ENCODE data around the gene CALD1. TPM values are rescaled to one million over a fixed set of nuclear protein-coding genes. Genes with fewer than 3 reads are reported as not detected.

Gene CALD1
- total and polyA plus RNA-seq, 7 donors, result 16.8 to 59.5 (median 25.0) TPM

DNA sequence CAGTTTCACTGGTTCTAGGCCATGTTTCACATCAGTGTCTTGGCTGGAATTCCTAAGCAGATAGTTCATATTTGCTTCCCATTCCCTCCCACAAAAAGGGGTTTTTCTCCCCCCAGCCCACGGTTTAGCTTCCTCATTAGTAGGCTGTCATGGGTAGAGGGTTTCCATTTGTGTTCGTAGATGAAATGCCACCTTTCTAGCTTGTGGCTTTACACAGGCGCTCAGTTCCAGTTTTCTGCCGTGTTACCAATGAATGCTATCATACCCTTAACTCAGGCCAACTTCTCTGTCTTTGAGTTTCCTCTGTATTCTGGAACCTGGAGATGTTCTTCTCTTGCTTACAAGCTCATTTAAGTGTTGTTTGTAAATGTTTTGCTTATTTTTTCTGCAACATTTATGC, 26.8 kb downstream of the CALD1 start:
- Histone ChIP-seq H3K4me3 (no peak overlapping the region), H3K4me1 (no peaks in the 10 kb centered on the region), H3K36me3 (ENCODE audit: insufficient read depth in 1 of 2, low read depth in 1 of 2) (no peaks in the 10 kb centered on the region), H3K9me3 (no peaks in the 10 kb centered on the region), H3K27me3 (ENCODE audit: insufficient read depth in 3 of 3, low read length in 2 of 3) (no peaks in the 10 kb centered on the region), H3K27ac (no peak overlapping the region)
- 93 to 98% (median 95%) methylated on average over 4 of the region's 4 CpGs for WGBS, 3 donors
- TF ChIP-seq, protein P1, sequence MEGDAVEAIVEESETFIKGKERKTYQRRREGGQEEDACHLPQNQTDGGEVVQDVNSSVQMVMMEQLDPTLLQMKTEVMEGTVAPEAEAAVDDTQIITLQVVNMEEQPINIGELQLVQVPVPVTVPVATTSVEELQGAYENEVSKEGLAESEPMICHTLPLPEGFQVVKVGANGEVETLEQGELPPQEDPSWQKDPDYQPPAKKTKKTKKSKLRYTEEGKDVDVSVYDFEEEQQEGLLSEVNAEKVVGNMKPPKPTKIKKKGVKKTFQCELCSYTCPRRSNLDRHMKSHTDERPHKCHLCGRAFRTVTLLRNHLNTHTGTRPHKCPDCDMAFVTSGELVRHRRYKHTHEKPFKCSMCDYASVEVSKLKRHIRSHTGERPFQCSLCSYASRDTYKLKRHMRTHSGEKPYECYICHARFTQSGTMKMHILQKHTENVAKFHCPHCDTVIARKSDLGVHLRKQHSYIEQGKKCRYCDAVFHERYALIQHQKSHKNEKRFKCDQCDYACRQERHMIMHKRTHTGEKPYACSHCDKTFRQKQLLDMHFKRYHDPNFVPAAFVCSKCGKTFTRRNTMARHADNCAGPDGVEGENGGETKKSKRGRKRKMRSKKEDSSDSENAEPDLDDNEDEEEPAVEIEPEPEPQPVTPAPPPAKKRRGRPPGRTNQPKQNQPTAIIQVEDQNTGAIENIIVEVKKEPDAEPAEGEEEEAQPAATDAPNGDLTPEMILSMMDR (IDR thresholded peaks at IDR 0.05), result no peak
- DNase-seq (no peak), ATAC-seq (no peak)
- intact Hi-C loops (cut with DNase I), result no loop called here

DNA sequence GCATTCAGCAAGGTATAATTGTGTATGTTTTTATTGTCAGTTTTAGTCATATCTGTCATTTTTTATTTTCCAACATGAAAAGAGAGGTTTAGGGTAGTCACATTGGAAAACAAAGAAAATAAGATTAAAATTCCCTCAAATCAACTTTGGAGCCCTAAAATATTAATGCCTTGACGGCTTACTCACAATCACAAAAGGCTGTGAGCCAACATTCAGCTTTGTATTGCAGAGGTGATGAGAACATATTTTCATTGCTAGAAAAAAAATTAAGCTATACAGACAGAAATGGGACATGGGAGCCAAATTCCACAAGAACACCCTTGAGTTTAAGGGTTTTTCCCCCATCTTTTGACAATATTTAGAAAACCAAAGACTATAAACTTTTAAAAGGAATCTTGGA, 30.2 kb downstream of the CALD1 start:
- DNase-seq (no peak), ATAC-seq (no peak)
- Histone ChIP-seq H3K4me1 (no peaks in the 10 kb centered on the region), H3K36me3 (ENCODE audit: insufficient read depth in 1 of 2, low read depth in 1 of 2) (no peaks in the 10 kb centered on the region), H3K27me3 (ENCODE audit: insufficient read depth in 3 of 3, low read length in 2 of 3) (no peaks in the 10 kb centered on the region), H3K9me3 (no peaks in the 10 kb centered on the region), H3K4me3 (no peak overlapping the region), H3K27ac (no peak overlapping the region)
- intact Hi-C loops (cut with DNase I), result no loop called here
- 71 to 80% (median 78%) methylated on average over 1 of the region's 1 CpG for WGBS, 3 donors
- TF ChIP-seq, protein P1 (IDR thresholded peaks at IDR 0.05), result no peak

DNA sequence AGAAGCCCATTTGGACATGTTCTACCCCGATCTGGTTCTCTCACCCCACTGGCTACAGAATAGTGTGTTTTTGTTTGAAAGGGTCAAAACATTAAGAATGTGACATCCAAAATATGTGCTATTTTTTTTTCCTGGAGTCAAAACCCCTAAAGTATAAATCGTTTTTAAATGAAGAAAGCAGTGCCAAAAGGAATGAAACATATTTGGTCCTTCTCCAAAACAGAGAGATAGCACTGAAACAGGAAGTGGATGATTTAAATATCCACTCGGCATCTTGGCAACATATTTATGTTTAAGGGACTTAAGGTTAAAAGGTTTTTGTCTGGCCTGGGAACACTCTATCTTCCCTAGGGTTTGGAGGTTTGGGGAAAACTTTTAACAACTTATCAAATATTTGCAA, 32.3 kb downstream of the CALD1 start:
- Histone ChIP-seq H3K4me1 (no peaks in the 10 kb centered on the region), H3K27me3 (ENCODE audit: insufficient read depth in 3 of 3, low read length in 2 of 3) (no peaks in the 10 kb centered on the region), H3K9me3 (no peaks in the 10 kb centered on the region), H3K4me3 (no peak overlapping the region), H3K27ac (no peak overlapping the region), H3K36me3 (ENCODE audit: insufficient read depth in 1 of 2, low read depth in 1 of 2) (no peaks in the 10 kb centered on the region)
- no peak for ATAC-seq
- no peak for DNase-seq
- TF ChIP-seq, protein P1 (IDR thresholded peaks at IDR 0.05), result no peak
- intact Hi-C loops (cut with DNase I), result no loop called here
- WGBS, 3 donors, result 15 to 20% (median 15%) methylated on average over 3 of the region's 3 CpGs

- TF ChIP-seq, protein P1 (IDR thresholded peaks at IDR 0.05), result no peak
- DNase-seq (no peak), ATAC-seq (no peak)
- WGBS, 3 donors, result 71 to 75% (median 72%) methylated on average over 6 of the region's 6 CpGs
- H3K27me3 ChIP-seq (ENCODE audit: insufficient read depth in 3 of 3, low read length in 2 of 3), result no peaks in the 10 kb centered on the region
- intact Hi-C loops (cut with DNase I), result no loop called here
- no peaks in the 10 kb centered on the region for H3K9me3 ChIP-seq
- H3K4me3 ChIP-seq, result no peak overlapping the region
- H3K36me3 ChIP-seq (ENCODE audit: insufficient read depth in 1 of 2, low read depth in 1 of 2), result no peaks in the 10 kb centered on the region
- no peaks in the 10 kb centered on the region for H3K4me1 ChIP-seq
- H3K27ac ChIP-seq, result no peak overlapping the region
Measured at GRCh38 chr7:134813663-134814396, 34.4 kb downstream of the CALD1 start.

Data from psoas muscle (tissue), 8 donors.